Epithelial cell of proximal tubule (primary cell): Measurements from ENCODE around the gene TBX20. TPM values are rescaled to one million over a fixed set of nuclear protein-coding genes. Genes with fewer than 3 reads are reported as not detected.

Experiments used
- DNase-seq: peaks from one replicate; pipeline ENCODE4 v3.0.0-alpha.2; 2011; ENCODE audit warnings: low read depth
- H3K4me3 ChIP-seq: 2 replicates; pipeline ENCODE4 v1.5.1; 2011; ENCODE audit warnings: low read depth, mild to moderate bottlenecking, low read length
- CTCF ChIP-seq: conservative IDR thresholded peaks from 2 replicates; pipeline ENCODE4 v1.5.1; 2012; ENCODE audit warnings: low read depth, mild to moderate bottlenecking, low read length
- total RNA-seq: library from RNA; depleted of rRNA; stranded (reverse); fragments of >200 nt; gene quantifications from 2 replicates; pipeline ENCODE4 v1.2.3, GENCODE V29; 2015

The TBX20 gene
- 0.69 and 1.8 TPM in 2 replicates for total RNA-seq

DNA sequence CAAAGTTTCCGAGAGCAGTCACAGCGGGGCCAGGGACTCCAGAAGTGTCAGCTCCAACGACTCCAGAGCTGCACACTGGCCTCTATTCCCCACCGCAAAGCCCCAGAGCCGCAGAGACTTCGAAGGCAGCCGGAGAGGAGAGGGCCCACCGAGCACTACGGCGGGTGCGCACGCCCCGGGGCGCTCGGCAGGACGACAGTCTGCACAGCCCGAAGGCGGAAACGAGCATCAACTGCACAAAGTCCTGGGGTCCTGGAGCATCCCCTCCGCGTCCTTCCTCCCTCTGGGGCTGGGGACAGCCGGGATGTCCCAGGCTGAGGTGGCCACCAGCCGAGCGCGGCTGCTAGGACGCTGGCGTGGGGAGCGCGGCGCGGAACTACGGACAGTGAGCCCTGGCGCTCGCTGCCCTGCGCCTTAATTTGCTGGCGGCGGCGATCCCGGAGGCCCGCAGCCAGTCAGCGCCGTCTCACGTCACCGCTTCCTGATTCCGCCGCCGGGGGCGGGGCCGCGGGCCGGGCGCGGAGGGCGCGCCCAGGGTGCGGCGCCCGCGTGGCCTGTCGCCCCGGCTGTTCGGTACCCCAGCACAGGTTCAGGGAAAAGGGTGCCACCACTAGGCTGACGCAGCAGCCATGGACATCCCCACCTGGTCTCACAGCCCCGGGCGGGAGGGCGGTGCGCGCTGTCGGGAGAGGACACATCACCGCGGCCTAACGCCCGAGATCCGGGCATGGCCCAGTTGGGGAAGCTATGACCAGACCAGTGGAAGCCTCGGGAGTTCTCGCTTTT is at the start of gene TBX20:
TSS of gene TBX20 (minus strand) at position 391 of the 786 bp plus-strand sequence. CDS start 480 bp downstream, outside the sequence.
- H3K4me3 ChIP-seq = peak within 1 kb of the TSS; percentile 48
- no peak for DNase-seq

GRCh38 chr7:35289376-35289775 is 35.5 kb upstream of the TBX20 start:
- TF ChIP-seq CTCF = no peak
- no peak overlapping the region for H3K4me3 ChIP-seq
- no peak for DNase-seq

More for the DNA sequence above, at the start of gene TBX20:
- TF ChIP-seq CTCF = no peak

GRCh38 chr7:35286986-35287385 is 33.1 kb upstream of the TBX20 start:
- H3K4me3 ChIP-seq = no peak overlapping the region
- no peak for TF ChIP-seq CTCF
- DNase-seq = no peak

- peak; percentile 31 for DNase-seq
- TF ChIP-seq CTCF = no peak
Measured at GRCh38 chr7:35286422-35286821, 32.5 kb upstream of the TBX20 start.

DNA sequence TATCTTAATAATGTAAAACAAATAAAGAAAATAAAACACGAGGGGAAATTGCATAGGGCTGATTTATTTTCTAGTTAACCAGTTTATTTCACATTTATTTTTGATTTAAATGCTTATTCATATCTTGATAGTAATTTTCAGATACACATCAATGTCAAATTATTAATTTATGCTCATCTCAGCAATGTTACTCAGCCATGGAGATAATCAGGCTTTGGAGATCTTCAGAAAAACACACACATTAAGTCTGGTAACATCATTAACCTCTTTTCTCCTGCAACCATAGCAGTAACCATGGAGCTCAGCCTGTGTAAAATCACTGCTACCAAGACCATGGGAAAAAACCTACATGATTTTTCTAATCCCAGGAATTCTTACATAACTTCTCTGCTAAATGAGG is 31.9 kb upstream of the TBX20 start:
- no peak overlapping the region for H3K4me3 ChIP-seq
- no peak for DNase-seq
- no peak for TF ChIP-seq CTCF

More at GRCh38 chr7:35286422-35286821, 32.5 kb upstream of the TBX20 start:
- H3K4me3 ChIP-seq = no peak overlapping the region

DNA sequence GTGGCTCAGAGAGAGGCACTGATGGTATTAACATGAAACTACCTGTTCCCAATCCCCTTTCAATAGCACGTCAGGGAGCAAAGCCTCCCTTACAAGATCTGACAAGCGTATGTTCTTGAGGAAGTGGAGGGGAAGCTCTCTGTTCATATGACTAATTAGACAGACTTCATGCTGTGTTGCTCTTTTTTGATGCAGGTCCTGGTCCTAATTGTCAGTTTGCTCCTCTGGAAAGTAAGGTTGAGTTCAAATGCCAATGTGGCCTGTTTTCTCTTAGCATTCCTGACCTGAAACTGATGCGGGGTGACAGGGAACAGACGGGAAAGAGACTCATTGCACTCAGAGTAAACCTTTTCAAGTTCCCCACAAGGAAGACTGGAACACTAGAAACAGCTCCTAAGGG is 27.0 kb upstream of the TBX20 start:
- no peak for DNase-seq
- no peak for TF ChIP-seq CTCF

DNA sequence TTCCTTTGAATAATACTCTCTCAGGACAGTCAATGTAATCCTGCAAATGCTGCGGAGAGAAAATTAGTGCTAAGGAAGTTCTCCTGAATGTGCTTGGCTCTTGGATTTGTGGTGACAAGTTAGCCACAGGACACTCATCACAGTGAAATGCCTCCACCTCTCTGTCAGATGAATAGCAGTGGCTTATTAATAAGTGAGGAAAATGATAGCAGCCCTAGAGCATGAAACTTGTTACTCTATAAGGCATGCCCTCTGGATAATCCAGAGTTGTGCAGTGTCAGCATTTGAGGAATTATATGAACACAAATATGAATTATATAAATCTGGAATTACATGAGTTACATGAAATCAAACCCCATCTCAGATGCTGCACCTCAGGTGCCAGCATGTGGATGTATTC is 23.5 kb upstream of the TBX20 start:
- no peak for DNase-seq
- no peak overlapping the region for H3K4me3 ChIP-seq
- TF ChIP-seq CTCF = no peak

More for the DNA sequence above, 27.0 kb upstream of the TBX20 start:
- no peak overlapping the region for H3K4me3 ChIP-seq
